ENCODE results near the gene TMEM182.
A peak's percentile ranks its signal among the peaks of the same experiment; 100 is the strongest.

TMEM182 gene

GRCh38 chr2:102798181-102798580, 36.4 kb downstream of the TMEM182 start:
- no peak overlapping the region for H3K4me3 ChIP-seq (ENCODE audit: low read length)
- no peak for DNase-seq (ENCODE audit: low read depth, low spot score)
- H3K4me1 ChIP-seq (ENCODE audit: control insufficient read depth, insufficient read depth, low read length): no peaks in the 10 kb centered on the region
- no peaks in the 10 kb centered on the region for H3K27me3 ChIP-seq (ENCODE audit: control insufficient read depth, insufficient read depth, low read length)
- H3K36me3 ChIP-seq (ENCODE audit: control insufficient read depth, insufficient read depth, low read length): 0 out of 2 replicates have a peak, but pooled peaks cover 2% of the 10 kb centered on the region
- H3K27ac ChIP-seq (ENCODE audit: low read length): no peak overlapping the region
- no peaks in the 10 kb centered on the region for H3K9me3 ChIP-seq (ENCODE audit: control insufficient read depth, insufficient read depth, low read length)
- no CpG with 5 or more reads among the region's 2 CpGs for WGBS (ENCODE audit: insufficient coverage, insufficient read length)

- Histone ChIP-seq H3K27me3 (ENCODE audit: control insufficient read depth, insufficient read depth, low read length) (no peaks in the 10 kb centered on the region), H3K9me3 (ENCODE audit: control insufficient read depth, insufficient read depth, low read length) (no peaks in the 10 kb centered on the region), H3K36me3 (ENCODE audit: control insufficient read depth, insufficient read depth, low read length) (0 out of 2 replicates have a peak, but pooled peaks cover 2% of the 10 kb centered on the region), H3K4me1 (ENCODE audit: control insufficient read depth, insufficient read depth, low read length) (no peaks in the 10 kb centered on the region), H3K27ac (ENCODE audit: low read length) (no peak overlapping the region), H3K4me3 (ENCODE audit: low read length) (no peak overlapping the region)
- WGBS (ENCODE audit: insufficient coverage, insufficient read length): no CpG with 5 or more reads among the region's 5 CpGs
- DNase-seq (ENCODE audit: low read depth, low spot score): peak; percentile 11
Measured at GRCh38 chr2:102801098-102801718, 39.4 kb downstream of the TMEM182 start.

GRCh38 chr2:102801858-102802699, 40.2 kb downstream of the TMEM182 start:
- DNase-seq (ENCODE audit: low read depth, low spot score): no peak
- no peak overlapping the region for H3K4me3 ChIP-seq (ENCODE audit: low read length)
- H3K27me3 ChIP-seq (ENCODE audit: control insufficient read depth, insufficient read depth, low read length): no peaks in the 10 kb centered on the region
- 0 out of 2 replicates have a peak, but pooled peaks cover 2% of the 10 kb centered on the region for H3K36me3 ChIP-seq (ENCODE audit: control insufficient read depth, insufficient read depth, low read length)
- no peak overlapping the region for H3K27ac ChIP-seq (ENCODE audit: low read length)
- no peaks in the 10 kb centered on the region for H3K9me3 ChIP-seq (ENCODE audit: control insufficient read depth, insufficient read depth, low read length)
- no CpG with 5 or more reads among the region's 11 CpGs for WGBS (ENCODE audit: insufficient coverage, insufficient read length)
- H3K4me1 ChIP-seq (ENCODE audit: control insufficient read depth, insufficient read depth, low read length): no peaks in the 10 kb centered on the region

- H3K36me3 ChIP-seq (ENCODE audit: control insufficient read depth, insufficient read depth, low read length): 0 out of 2 replicates have a peak, but pooled peaks cover 2% of the 10 kb centered on the region
- H3K27ac ChIP-seq (ENCODE audit: low read length): no peak overlapping the region
- H3K27me3 ChIP-seq (ENCODE audit: control insufficient read depth, insufficient read depth, low read length): no peaks in the 10 kb centered on the region
- H3K4me3 ChIP-seq (ENCODE audit: low read length): no peak overlapping the region
- DNase-seq (ENCODE audit: low read depth, low spot score): no peak
- no peaks in the 10 kb centered on the region for H3K4me1 ChIP-seq (ENCODE audit: control insufficient read depth, insufficient read depth, low read length)
- no peaks in the 10 kb centered on the region for H3K9me3 ChIP-seq (ENCODE audit: control insufficient read depth, insufficient read depth, low read length)
- WGBS (ENCODE audit: insufficient coverage, insufficient read length): no CpG with 5 or more reads among the region's 13 CpGs
Measured at GRCh38 chr2:102803041-102803896, 41.4 kb downstream of the TMEM182 start.

- no CpG with 5 or more reads among the region's 5 CpGs for WGBS (ENCODE audit: insufficient coverage, insufficient read length)
- no peaks in the 10 kb centered on the region for H3K4me1 ChIP-seq (ENCODE audit: control insufficient read depth, insufficient read depth, low read length)
Measured at GRCh38 chr2:102803897-102804217, 42.0 kb downstream of the TMEM182 start.

GRCh38 chr2:102806250-102806837, 44.5 kb downstream of the TMEM182 start:
- Histone ChIP-seq H3K27me3 (ENCODE audit: control insufficient read depth, insufficient read depth, low read length) (no peaks in the 10 kb centered on the region), H3K4me3 (ENCODE audit: low read length) (no peak overlapping the region), H3K27ac (ENCODE audit: low read length) (no peak overlapping the region), H3K4me1 (ENCODE audit: control insufficient read depth, insufficient read depth, low read length) (no peaks in the 10 kb centered on the region), H3K36me3 (ENCODE audit: control insufficient read depth, insufficient read depth, low read length) (no peaks in the 10 kb centered on the region), H3K9me3 (ENCODE audit: control insufficient read depth, insufficient read depth, low read length) (no peaks in the 10 kb centered on the region)
- peak; percentile 55 for DNase-seq (ENCODE audit: low read depth, low spot score)
- no CpG with 5 or more reads among the region's 9 CpGs for WGBS (ENCODE audit: insufficient coverage, insufficient read length)

More at GRCh38 chr2:102803897-102804217, 42.0 kb downstream of the TMEM182 start:
- no peak for DNase-seq (ENCODE audit: low read depth, low spot score)
- Histone ChIP-seq H3K4me3 (ENCODE audit: low read length) (no peak overlapping the region), H3K9me3 (ENCODE audit: control insufficient read depth, insufficient read depth, low read length) (no peaks in the 10 kb centered on the region), H3K27me3 (ENCODE audit: control insufficient read depth, insufficient read depth, low read length) (no peaks in the 10 kb centered on the region), H3K27ac (ENCODE audit: low read length) (no peak overlapping the region), H3K36me3 (ENCODE audit: control insufficient read depth, insufficient read depth, low read length) (0 out of 2 replicates have a peak, but pooled peaks cover 2% of the 10 kb centered on the region)

GRCh38 chr2:102809291-102810189, 47.7 kb downstream of the TMEM182 start:
- H3K4me3 ChIP-seq (ENCODE audit: low read length): no peak overlapping the region
- DNase-seq (ENCODE audit: low read depth, low spot score): no peak
- no peaks in the 10 kb centered on the region for H3K36me3 ChIP-seq (ENCODE audit: control insufficient read depth, insufficient read depth, low read length)
- H3K9me3 ChIP-seq (ENCODE audit: control insufficient read depth, insufficient read depth, low read length): no peaks in the 10 kb centered on the region
- no CpG with 5 or more reads among the region's 9 CpGs for WGBS (ENCODE audit: insufficient coverage, insufficient read length)
- H3K27ac ChIP-seq (ENCODE audit: low read length): no peak overlapping the region
- no peaks in the 10 kb centered on the region for H3K4me1 ChIP-seq (ENCODE audit: control insufficient read depth, insufficient read depth, low read length)
- no peaks in the 10 kb centered on the region for H3K27me3 ChIP-seq (ENCODE audit: control insufficient read depth, insufficient read depth, low read length)

- Histone ChIP-seq H3K27me3 (ENCODE audit: control insufficient read depth, insufficient read depth, low read length) (no peaks in the 10 kb centered on the region), H3K9me3 (ENCODE audit: control insufficient read depth, insufficient read depth, low read length) (no peaks in the 10 kb centered on the region), H3K4me3 (ENCODE audit: low read length) (no peak overlapping the region), H3K36me3 (ENCODE audit: control insufficient read depth, insufficient read depth, low read length) (no peaks in the 10 kb centered on the region), H3K4me1 (ENCODE audit: control insufficient read depth, insufficient read depth, low read length) (no peaks in the 10 kb centered on the region), H3K27ac (ENCODE audit: low read length) (no peak overlapping the region)
- DNase-seq (ENCODE audit: low read depth, low spot score): no peak
- WGBS (ENCODE audit: insufficient coverage, insufficient read length): 100% methylated on average over 1 of the region's 2 CpGs
Measured at GRCh38 chr2:102815285-102815684, 53.5 kb downstream of the TMEM182 start.

GRCh38 chr2:102826904-102827303, 65.1 kb downstream of the TMEM182 start:
- DNase-seq (ENCODE audit: low read depth, low spot score): no peak
- peaks cover 2% of the 10 kb centered on the region; the same call in 1 of the 2 replicates for H3K4me1 ChIP-seq (ENCODE audit: control insufficient read depth, insufficient read depth, low read length)
- WGBS (ENCODE audit: insufficient coverage, insufficient read length): no CpG with 5 or more reads among the region's 5 CpGs
- H3K36me3 ChIP-seq (ENCODE audit: control insufficient read depth, insufficient read depth, low read length): no peaks in the 10 kb centered on the region
- no peak overlapping the region for H3K4me3 ChIP-seq (ENCODE audit: low read length)
- H3K27me3 ChIP-seq (ENCODE audit: control insufficient read depth, insufficient read depth, low read length): no peaks in the 10 kb centered on the region
- no peaks in the 10 kb centered on the region for H3K9me3 ChIP-seq (ENCODE audit: control insufficient read depth, insufficient read depth, low read length)
- no peak overlapping the region for H3K27ac ChIP-seq (ENCODE audit: low read length)
